Smooth muscle cell (in vitro differentiated cells): ENCODE measurements around the gene JPT2. TPM values are rescaled to one million over a fixed set of nuclear protein-coding genes. Genes with fewer than 3 reads are reported as not detected.
"Not testable (repeated sequence)": the region's sequence is repeated elsewhere in the genome, so short reads cannot be mapped to it uniquely, and the experiment has no call there.

Experiments
- DNase-seq: peaks from one replicate; lab custom pipeline; 2025; ENCODE audit not compliant: unreplicated experiment; lab: John Stamatoyannopoulos, UW
- H2AFZ ChIP-seq: fragments of 200-600 bp; sonication (generic); 2 replicates; pipeline ENCODE4 v1.6.0; 2016; ENCODE audit warnings: antibody characterized with exemption, low read depth, mild to moderate bottlenecking
- H3F3A ChIP-seq: fragments of 200-600 bp; sonication (generic); 2 replicates; pipeline ENCODE4 v1.6.0; 2017; ENCODE audit warnings: antibody characterized with exemption, low read depth
- H3K27ac ChIP-seq: fragments of 200-600 bp; sonication (generic); 2 replicates; pipeline ENCODE4 v1.5.1; 2016; ENCODE audit warnings: low read depth, mild to moderate bottlenecking
- H3K27me3 ChIP-seq: fragments of 200-600 bp; sonication (generic); 2 replicates; pipeline ENCODE4 v1.6.1; 2016; ENCODE audit warnings: low read depth, mild to moderate bottlenecking
- H3K36me3 ChIP-seq: fragments of 200-600 bp; sonication (generic); 2 replicates; pipeline ENCODE4 v1.5.1; 2016; ENCODE audit warnings: low read depth
- H3K4me1 ChIP-seq: fragments of 200-600 bp; sonication (generic); 2 replicates; pipeline ENCODE4 v1.5.1; 2016; ENCODE audit warnings: low read depth
- H3K4me2 ChIP-seq: fragments of 200-600 bp; sonication (generic); 2 replicates; pipeline ENCODE4 v1.6.0; 2016; ENCODE audit warnings: mild to moderate bottlenecking
- H3K4me3 ChIP-seq: fragments of 200-600 bp; sonication (generic); 2 replicates; pipeline ENCODE4 v1.5.1; 2016; ENCODE audit warnings: mild to moderate bottlenecking
- H3K79me2 ChIP-seq: fragments of 200-600 bp; sonication (generic); 2 replicates; pipeline ENCODE4 v1.6.0; 2016; ENCODE audit warnings: low read depth, mild to moderate bottlenecking
- H3K9ac ChIP-seq: fragments of 200-600 bp; sonication (generic); 2 replicates; pipeline ENCODE4 v1.6.0; 2016; ENCODE audit warnings: low read depth
- H3K9me3 ChIP-seq: fragments of 200-600 bp; sonication (generic); replicated peaks from 2 replicates; pipeline ENCODE4 v1.5.1; 2016; ENCODE audit warnings: low read depth
- H4K20me1 ChIP-seq: fragments of 200-600 bp; sonication (generic); 2 replicates; pipeline ENCODE4 v1.6.0; 2016; ENCODE audit warnings: low read depth
- WGBS: methylation state at CpG from one replicate; pipeline ENCODE4 v1.1.7; 2016; ENCODE audit warnings: low lambda C conversion rate; 5-methylcytosine and 5-hydroxymethylcytosine counted together
- polyA plus RNA-seq: library from polyadenylated mRNA; unstranded; fragments of >200 nt; fragmentation: Nextera tagmentation; extraction: Ambion mirVana; gene quantifications from 2 replicates; pipeline ENCODE4 v1.2.1, GENCODE V29; 2016
- total RNA-seq: library from RNA; depleted of rRNA; stranded (reverse); fragments of >200 nt; gene quantifications from 2 replicates; pipeline ENCODE4 v1.2.3, GENCODE V29; 2014
- TF ChIP-seq, protein P1 (sequence below): fragments of 200-600 bp; sonication (generic); IDR thresholded peaks from 2 replicates; pipeline ENCODE4 v1.5.1; 2017; ENCODE audit warnings: borderline replicate concordance, mild to moderate bottlenecking, antibody characterized with exemption; ENCODE audit not compliant: insufficient read depth, poor library complexity, severe bottlenecking

The JPT2 gene
- total and polyA plus RNA-seq, 2 experiments from 2014 or later, result 7.2 to 28.6 TPM

DNA sequence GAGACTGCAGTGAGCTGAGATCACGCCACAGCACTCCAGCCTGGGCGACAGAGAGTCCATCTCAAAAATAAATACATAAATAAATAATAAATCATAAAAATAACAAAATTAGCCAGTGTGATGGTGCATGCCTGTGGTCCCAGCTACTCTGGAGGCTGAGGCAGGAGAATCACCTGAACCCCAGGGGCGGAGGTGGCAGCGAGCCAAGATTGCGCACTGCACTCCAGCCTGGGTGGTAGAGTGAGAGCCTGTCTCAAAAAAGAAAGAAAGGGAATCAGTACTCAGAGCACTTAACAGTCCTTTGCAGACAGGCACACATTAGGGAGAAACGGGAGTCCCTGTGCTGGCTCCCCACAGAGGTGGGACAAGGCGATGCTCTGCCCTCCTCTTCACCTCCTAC is 53.0 kb downstream of the JPT2 start:
- Histone ChIP-seq H3K36me3 (no peaks in the 10 kb centered on the region), H2AFZ (no peak overlapping the region), H3K4me2 (no peak overlapping the region), H3K9ac (no peak overlapping the region), H3K27me3 (no peaks in the 10 kb centered on the region), H3K27ac (no peak overlapping the region), H3K9me3 (no peaks in the 10 kb centered on the region), H3K79me2 (peaks cover 12% of the 10 kb centered on the region), H4K20me1 (peaks cover 39% of the 10 kb centered on the region), H3F3A (peaks cover 16% of the 10 kb centered on the region), H3K4me3 (no peak overlapping the region), H3K4me1 (no peaks in the 10 kb centered on the region)
- 99% methylated on average over 7 of the region's 7 CpGs for WGBS
- DNase-seq, result no peak
- TF ChIP-seq, protein P1, sequence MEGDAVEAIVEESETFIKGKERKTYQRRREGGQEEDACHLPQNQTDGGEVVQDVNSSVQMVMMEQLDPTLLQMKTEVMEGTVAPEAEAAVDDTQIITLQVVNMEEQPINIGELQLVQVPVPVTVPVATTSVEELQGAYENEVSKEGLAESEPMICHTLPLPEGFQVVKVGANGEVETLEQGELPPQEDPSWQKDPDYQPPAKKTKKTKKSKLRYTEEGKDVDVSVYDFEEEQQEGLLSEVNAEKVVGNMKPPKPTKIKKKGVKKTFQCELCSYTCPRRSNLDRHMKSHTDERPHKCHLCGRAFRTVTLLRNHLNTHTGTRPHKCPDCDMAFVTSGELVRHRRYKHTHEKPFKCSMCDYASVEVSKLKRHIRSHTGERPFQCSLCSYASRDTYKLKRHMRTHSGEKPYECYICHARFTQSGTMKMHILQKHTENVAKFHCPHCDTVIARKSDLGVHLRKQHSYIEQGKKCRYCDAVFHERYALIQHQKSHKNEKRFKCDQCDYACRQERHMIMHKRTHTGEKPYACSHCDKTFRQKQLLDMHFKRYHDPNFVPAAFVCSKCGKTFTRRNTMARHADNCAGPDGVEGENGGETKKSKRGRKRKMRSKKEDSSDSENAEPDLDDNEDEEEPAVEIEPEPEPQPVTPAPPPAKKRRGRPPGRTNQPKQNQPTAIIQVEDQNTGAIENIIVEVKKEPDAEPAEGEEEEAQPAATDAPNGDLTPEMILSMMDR, result no peak

DNA sequence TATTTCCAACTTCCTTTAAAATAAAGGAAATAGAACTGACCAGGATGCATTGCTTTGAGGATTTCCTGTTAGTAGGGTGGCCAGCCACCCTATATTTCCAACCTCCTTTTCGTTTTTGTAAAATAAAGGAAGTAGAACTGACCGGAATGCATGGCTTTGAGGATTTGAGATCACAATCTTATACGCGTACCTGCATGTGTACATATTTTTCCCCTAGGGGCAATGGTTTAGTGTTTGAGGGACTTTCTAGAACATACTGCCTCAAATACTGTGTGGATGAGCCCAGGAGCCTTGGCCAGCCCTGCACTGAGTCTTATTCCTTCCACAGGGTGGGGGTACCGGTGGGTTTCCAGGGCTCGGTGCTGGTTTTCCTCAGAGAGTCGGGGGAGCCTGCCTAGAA is 53.5 kb downstream of the JPT2 start:
- WGBS, result 77% methylated on average over 7 of the region's 7 CpGs
- Histone ChIP-seq H3K9me3 (no peaks in the 10 kb centered on the region), H3K79me2 (peaks cover 9% of the 10 kb centered on the region), H3K4me1 (no peaks in the 10 kb centered on the region), H4K20me1 (peaks cover 33% of the 10 kb centered on the region), H3F3A (peaks cover 16% of the 10 kb centered on the region), H3K36me3 (no peaks in the 10 kb centered on the region), H3K27ac (no peak overlapping the region), H3K27me3 (no peaks in the 10 kb centered on the region), H2AFZ (no peak overlapping the region), H3K4me2 (no peak overlapping the region), H3K4me3 (no peak overlapping the region), H3K9ac (no peak overlapping the region)
- no peak for DNase-seq
- TF ChIP-seq, protein P1, result no peak

DNA sequence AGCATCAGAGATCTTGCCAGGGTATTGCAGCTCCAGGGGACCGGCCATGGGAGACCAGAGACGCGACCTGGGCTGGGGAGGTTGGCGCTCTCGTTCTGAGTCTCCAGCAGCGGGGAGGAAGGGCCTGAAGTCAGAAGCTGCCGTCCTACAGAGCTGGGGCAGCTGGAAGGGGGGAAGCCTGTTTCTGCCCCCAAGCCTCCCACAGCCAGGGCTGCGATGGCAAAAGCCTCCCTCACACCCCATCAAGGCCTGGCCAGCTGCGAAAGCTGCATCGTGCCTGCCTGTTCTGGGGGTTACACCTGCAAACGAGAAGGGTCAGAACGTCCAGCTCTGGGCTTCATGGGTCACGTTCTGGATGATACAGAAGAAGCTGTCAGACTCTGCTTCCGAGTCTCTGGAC is 54.0 kb downstream of the JPT2 start:
- Histone ChIP-seq H3K79me2 (peaks cover 4% of the 10 kb centered on the region), H4K20me1 (peaks cover 29% of the 10 kb centered on the region), H3K4me2 (no peak overlapping the region), H3F3A (peaks cover 16% of the 10 kb centered on the region), H2AFZ (no peak overlapping the region), H3K9ac (no peak overlapping the region), H3K27me3 (no peaks in the 10 kb centered on the region), H3K4me3 (no peak overlapping the region), H3K9me3 (no peaks in the 10 kb centered on the region), H3K4me1 (no peaks in the 10 kb centered on the region), H3K27ac (no peak overlapping the region), H3K36me3 (no peaks in the 10 kb centered on the region)
- 95% methylated on average over 14 of the region's 14 CpGs for WGBS
- TF ChIP-seq, protein P1, result no peak
- no peak for DNase-seq

DNA sequence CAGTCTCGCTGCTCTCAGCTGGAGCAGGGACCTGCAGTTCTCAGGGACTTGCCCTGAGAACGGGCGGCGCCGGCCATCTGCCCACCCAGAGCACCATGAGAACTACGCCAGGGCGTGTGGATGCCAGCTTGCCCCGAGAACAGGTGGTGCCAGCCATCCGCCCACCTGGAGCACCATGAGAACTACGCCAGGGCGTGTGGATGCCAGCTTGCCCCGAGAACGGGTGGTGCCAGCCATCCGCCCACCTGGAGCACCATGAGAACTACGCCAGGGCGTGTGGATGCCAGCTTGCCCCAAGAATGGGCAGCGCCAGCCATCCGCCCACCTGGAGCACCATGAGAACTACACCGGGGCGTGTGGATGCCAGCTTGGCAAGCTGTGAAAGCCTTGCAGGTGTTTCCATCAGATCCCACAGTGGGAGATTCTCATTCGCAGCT is 54.5 kb downstream of the JPT2 start:
- not testable (repeated sequence) for H3K79me2 ChIP-seq, H2AFZ ChIP-seq, H3K4me1 ChIP-seq, H3K9me3 ChIP-seq, H3K4me2 ChIP-seq, H3K4me3 ChIP-seq, H3K27me3 ChIP-seq, H3K9ac ChIP-seq, H3K36me3 ChIP-seq, H3K27ac ChIP-seq, DNase-seq
- H3F3A ChIP-seq, result peaks cover 16% of the 10 kb centered on the region
- 97% methylated on average over 21 of the region's 21 CpGs for WGBS
- peaks cover 24% of the 10 kb centered on the region for H4K20me1 ChIP-seq
